CD4-positive, CD25-positive, alpha-beta regulatory T cell (primary cell): ENCODE measurements around the gene ULBP3. TPM values are rescaled to one million over a fixed set of nuclear protein-coding genes. Genes with fewer than 3 reads are reported as not detected.
A peak's percentile ranks its signal among the peaks of the same experiment; 100 is the strongest.

Source experiments
- ATAC-seq, 2 donors: fragments of 150-1000 bp; cut with Tn5 transposase; one replicate each; pipeline ENCODE4 v1.10.0; 2021; ENCODE audit warnings: low read depth in 2 of 2, moderate number of reproducible peaks in 2 of 2, moderate library complexity in 1 of 2
- DNase-seq, 3 donors: peaks; one replicate each; pipeline versions ENCODE4 v3.0.0 to v3.0.0-alpha.2; 2012 to 2022; ENCODE audit warnings: mixed read lengths in 1 of 3
- H3K27ac ChIP-seq: one replicate; pipeline ENCODE4 v1.7.0; 2013; ENCODE audit warnings: mild to moderate bottlenecking, low read length; ENCODE audit not compliant: insufficient read depth, poor library complexity, severe bottlenecking
- H3K27me3 ChIP-seq: one replicate; pipeline ENCODE4 v1.7.0; 2013; ENCODE audit warnings: low read length; ENCODE audit not compliant: control insufficient read depth, insufficient read depth
- H3K36me3 ChIP-seq: one replicate; pipeline ENCODE4 v1.7.0; 2013; ENCODE audit warnings: mild to moderate bottlenecking, low read length, moderate library complexity; ENCODE audit not compliant: control insufficient read depth, insufficient read depth
- H3K4me1 ChIP-seq: 2 replicates; pipeline ENCODE4 v1.7.0; 2013; ENCODE audit warnings: mild to moderate bottlenecking, low read length; ENCODE audit not compliant: insufficient read depth, control insufficient read depth, poor library complexity, severe bottlenecking
- H3K4me3 ChIP-seq: one replicate; pipeline ENCODE4 v1.7.0; 2013; ENCODE audit warnings: low read depth, mild to moderate bottlenecking, low read length, moderate library complexity
- H3K9me3 ChIP-seq, 2 experiments: 1 replicate in 1 of 2; 2 replicates in 1 of 2; pipeline ENCODE4 v1.7.0; 2013; ENCODE audit warnings: low read length in 2 of 2, mild to moderate bottlenecking in 1 of 2, moderate library complexity in 1 of 2; ENCODE audit not compliant: control insufficient read depth in 2 of 2
- H3K27ac Mint-ChIP-seq, 3 donors: one replicate each; pipeline ENCODE4 v1.8.0; 2020 to 2022; ENCODE audit warnings: mild to moderate bottlenecking in 3 of 3, mixed read lengths in 3 of 3, moderate library complexity in 2 of 3
- H3K27me3 Mint-ChIP-seq: one replicate; pipeline ENCODE4 v1.8.0; 2022; ENCODE audit warnings: mild to moderate bottlenecking, mixed read lengths
- H3K36me3 Mint-ChIP-seq: one replicate; pipeline ENCODE4 v1.8.0; 2020; ENCODE audit warnings: mixed read lengths
- H3K4me1 Mint-ChIP-seq, 4 donors: one replicate each; pipeline ENCODE4 v1.8.0; 2020 to 2022; ENCODE audit warnings: mixed read lengths in 4 of 4, mild to moderate bottlenecking in 1 of 4
- H3K4me3 Mint-ChIP-seq, 4 donors: one replicate each; pipeline ENCODE4 v1.8.0; 2020 to 2022; ENCODE audit warnings: mild to moderate bottlenecking in 4 of 4, mixed read lengths in 4 of 4, moderate library complexity in 3 of 4
- H3K9me3 Mint-ChIP-seq, 7 donors: one replicate each; pipeline ENCODE4 v1.8.0; 2020 to 2022; ENCODE audit warnings: mixed read lengths in 7 of 7, mild to moderate bottlenecking in 3 of 7, moderate library complexity in 2 of 7
- polyA plus RNA-seq, 4 donors: library from polyadenylated mRNA; unstranded; fragments of 300-500 nt; fragmentation: Illumina TruSeq; gene quantifications; one replicate each; pipeline ENCODE4 v1.2.3, GENCODE V29; 2021
- total RNA-seq: library from RNA; stranded (reverse); gene quantifications from one replicate; pipeline ENCODE4 v1.2.3, GENCODE V29; 2022

Gene ULBP3
- total and polyA plus RNA-seq, 5 donors from 2014 or later, result 0.19 to 1.3 (median 0.95) TPM; not detected in 1

DNA sequence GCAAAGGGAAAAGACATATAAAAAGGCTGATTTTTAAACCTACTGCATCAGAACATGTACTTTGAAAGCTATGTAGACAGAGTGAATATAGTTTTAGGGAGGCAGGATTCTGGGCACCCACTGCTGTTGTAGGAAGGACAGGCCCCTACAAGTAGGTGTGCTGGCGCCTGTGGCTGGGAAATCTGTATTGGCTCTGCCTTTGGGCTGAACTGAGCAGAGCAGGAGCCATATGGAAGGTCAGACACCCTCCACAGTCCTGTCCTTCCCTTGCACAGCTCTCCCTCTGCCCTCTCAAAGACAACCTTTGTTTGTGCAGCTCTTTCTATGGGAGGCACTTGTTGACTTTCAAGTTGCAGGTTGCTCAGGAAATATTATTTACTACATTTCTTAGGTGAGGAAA is 18.4 kb upstream of the ULBP3 start:
- Mint-ChIP-seq H3K36me3 (no peaks in the 10 kb centered on the region), H3K4me3 (no peak overlapping the region), H3K27ac (no peak overlapping the region), H3K9me3 (peaks cover 0 to 1% (median 0%) of the 10 kb centered on the region in 7 donors), H3K4me1 (no peaks in the 10 kb centered on the region), H3K27me3 (peaks cover 17% of the 10 kb centered on the region)
- H3K9me3 ChIP-seq, result no peaks in the 10 kb centered on the region
- DNase-seq (no peak), ATAC-seq (no peak)
- H3K27me3 ChIP-seq, result no peaks in the 10 kb centered on the region
- no peaks in the 10 kb centered on the region for H3K4me1 ChIP-seq
- no peaks in the 10 kb centered on the region for H3K36me3 ChIP-seq
- no peak overlapping the region for H3K4me3 ChIP-seq
- H3K27ac ChIP-seq, result no peak overlapping the region

DNA sequence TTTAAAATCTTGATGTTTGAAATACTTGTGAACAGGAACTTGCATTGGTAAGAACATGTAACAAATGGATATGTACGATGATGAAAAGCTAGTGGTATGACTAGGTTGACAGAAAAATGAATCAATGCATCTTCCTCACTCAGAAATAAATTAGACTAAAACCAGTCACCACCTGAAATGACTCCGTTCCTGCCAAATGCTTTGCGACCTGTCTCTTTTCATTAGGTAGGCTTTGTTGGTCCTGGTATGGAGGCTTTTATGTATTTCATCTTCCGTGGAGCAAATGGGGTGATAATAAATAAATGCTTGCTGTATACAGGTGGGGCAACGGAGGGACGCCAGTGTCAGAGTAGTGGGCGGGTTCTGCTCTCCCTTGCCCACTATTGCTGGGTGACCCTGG is 17.1 kb upstream of the ULBP3 start:
- ATAC-seq (no peak), DNase-seq (no peak)
- H3K27ac ChIP-seq, result no peak overlapping the region
- H3K4me3 Mint-ChIP-seq, result no peak overlapping the region
- no peaks in the 10 kb centered on the region for H3K27me3 ChIP-seq
- no peaks in the 10 kb centered on the region for H3K4me1 Mint-ChIP-seq
- H3K4me3 ChIP-seq, result no peak overlapping the region
- H3K9me3 Mint-ChIP-seq, result no peaks in the 10 kb centered on the region
- peaks cover 17% of the 10 kb centered on the region for H3K27me3 Mint-ChIP-seq
- no peaks in the 10 kb centered on the region for H3K36me3 Mint-ChIP-seq
- H3K4me1 ChIP-seq, result no peaks in the 10 kb centered on the region
- no peaks in the 10 kb centered on the region for H3K36me3 ChIP-seq
- no peak overlapping the region for H3K27ac Mint-ChIP-seq
- no peaks in the 10 kb centered on the region for H3K9me3 ChIP-seq

DNA sequence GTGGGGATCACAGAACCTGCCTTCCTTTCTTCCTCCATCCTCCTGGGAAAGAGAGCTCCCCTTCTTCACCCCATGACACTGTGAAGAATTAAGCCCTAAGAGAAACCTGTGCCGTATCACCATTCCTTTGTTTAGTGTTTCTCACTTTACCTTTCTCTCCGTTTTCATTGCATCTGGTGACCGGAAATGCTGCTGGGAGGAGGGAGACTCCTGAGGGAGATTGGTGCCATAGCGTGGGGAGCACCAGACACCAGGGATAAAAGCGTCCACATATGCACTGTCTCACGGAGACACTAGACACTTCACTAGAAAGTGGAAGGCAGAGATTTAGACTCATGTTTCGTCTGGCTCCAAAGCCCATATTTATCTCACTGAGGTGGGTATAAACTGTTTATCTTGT is 15.5 kb upstream of the ULBP3 start:
- no peak overlapping the region for H3K27ac Mint-ChIP-seq
- H3K9me3 ChIP-seq, result no peaks in the 10 kb centered on the region
- H3K36me3 Mint-ChIP-seq, result no peaks in the 10 kb centered on the region
- no peaks in the 10 kb centered on the region for H3K27me3 ChIP-seq
- no peak overlapping the region for H3K4me3 Mint-ChIP-seq
- H3K4me3 ChIP-seq, result no peak overlapping the region
- H3K27ac ChIP-seq, result no peak overlapping the region
- peaks cover 17% of the 10 kb centered on the region for H3K27me3 Mint-ChIP-seq
- no peaks in the 10 kb centered on the region for H3K9me3 Mint-ChIP-seq
- DNase-seq (no peak), ATAC-seq (no peak)
- H3K4me1 ChIP-seq, result peaks cover 3% of the 10 kb centered on the region
- H3K36me3 ChIP-seq, result no peaks in the 10 kb centered on the region
- peaks cover 0 to 11% (median 8%) of the 10 kb centered on the region in 4 donors for H3K4me1 Mint-ChIP-seq

DNA sequence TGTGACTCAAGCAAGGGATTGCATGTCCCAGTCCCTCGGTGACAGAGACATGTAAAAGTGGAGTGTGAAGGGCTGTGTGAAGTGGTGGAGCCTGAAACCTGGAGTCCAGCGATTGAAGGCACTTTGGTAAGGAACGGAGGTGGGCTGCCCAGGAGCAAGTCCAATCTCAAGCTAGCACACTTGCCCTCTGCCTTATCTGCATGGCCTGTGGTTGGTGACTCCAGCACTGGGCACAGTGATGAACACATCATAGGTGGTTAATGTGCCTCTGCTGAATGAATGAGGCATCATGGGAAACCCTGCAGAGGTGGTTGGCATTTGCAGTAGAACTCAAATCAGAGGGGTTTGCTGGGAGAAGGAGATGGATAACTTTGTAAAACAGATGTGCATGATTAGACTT is 14.9 kb upstream of the ULBP3 start:
- Histone ChIP-seq H3K27me3 (no peaks in the 10 kb centered on the region), H3K9me3 (no peaks in the 10 kb centered on the region), H3K4me1 (peaks cover 3% of the 10 kb centered on the region), H3K27ac (no peak overlapping the region), H3K4me3 (no peak overlapping the region), H3K36me3 (no peaks in the 10 kb centered on the region)
- ATAC-seq (no peak), DNase-seq (no peak)
- Mint-ChIP-seq H3K27ac (no peak overlapping the region), H3K27me3 (peaks cover 17% of the 10 kb centered on the region), H3K9me3 (no peaks in the 10 kb centered on the region), H3K36me3 (no peaks in the 10 kb centered on the region), H3K4me3 (no peak overlapping the region), H3K4me1 (peaks cover 0 to 14% (median 8%) of the 10 kb centered on the region in 4 donors)

DNA sequence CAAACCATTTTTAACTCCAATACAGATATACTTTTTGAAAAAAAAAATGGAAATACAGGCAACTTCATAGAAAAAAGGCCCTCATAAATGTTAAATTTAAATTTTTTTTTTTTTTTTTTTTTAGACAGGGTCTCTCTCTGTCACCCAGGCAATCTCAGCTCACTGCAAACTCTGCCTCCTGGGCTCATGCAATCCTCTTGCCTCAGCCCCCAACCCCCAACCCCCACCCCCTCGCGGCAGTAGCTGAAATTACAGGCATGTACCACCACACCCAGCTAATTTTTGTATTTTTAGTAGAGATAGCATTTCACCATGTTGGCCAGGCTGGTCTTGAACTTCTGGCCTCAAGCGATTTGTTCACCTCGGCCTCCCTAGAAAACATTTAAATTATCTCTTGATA is 12.8 kb upstream of the ULBP3 start:
- Mint-ChIP-seq H3K4me3 (no peak overlapping the region), H3K27me3 (peaks cover 26% of the 10 kb centered on the region), H3K9me3 (peaks cover 0 to 1% (median 0%) of the 10 kb centered on the region in 7 donors), H3K4me1 (peaks cover 0 to 14% (median 8%) of the 10 kb centered on the region in 4 donors), H3K27ac (no peak overlapping the region), H3K36me3 (no peaks in the 10 kb centered on the region)
- Histone ChIP-seq H3K27ac (no peak overlapping the region), H3K4me1 (peaks cover 3% of the 10 kb centered on the region), H3K9me3 (no peaks in the 10 kb centered on the region), H3K36me3 (no peaks in the 10 kb centered on the region), H3K27me3 (no peaks in the 10 kb centered on the region), H3K4me3 (no peak overlapping the region)
- DNase-seq, result no peak
- ATAC-seq, result no peak

DNA sequence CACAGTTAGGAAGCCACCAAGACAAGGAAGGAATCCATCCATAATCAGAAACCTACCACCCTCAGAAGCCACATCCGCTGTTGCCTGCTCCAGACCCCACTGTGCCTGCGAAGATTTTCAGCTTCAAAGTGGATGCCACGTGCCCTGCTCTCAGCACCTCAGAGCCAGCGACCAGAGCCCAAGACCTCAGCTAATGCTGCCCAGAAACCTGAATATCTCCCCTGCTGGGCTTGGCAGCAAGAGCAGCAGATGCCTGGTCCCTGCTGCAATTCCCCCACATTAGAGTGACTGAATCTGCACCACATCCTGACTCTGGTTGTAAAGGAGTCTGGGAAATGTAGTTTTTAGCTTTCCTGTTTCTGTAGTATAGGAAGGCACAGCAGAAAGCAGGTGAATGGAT is 10.7 kb upstream of the ULBP3 start:
- Mint-ChIP-seq H3K27ac (peak overlapping the region in 1 of 3 donors; percentile 70), H3K9me3 (peaks cover 0 to 1% (median 0%) of the 10 kb centered on the region in 7 donors), H3K4me1 (peaks cover 0 to 14% (median 8%) of the 10 kb centered on the region in 4 donors), H3K4me3 (peak overlapping the region in 3 of 4 donors; percentile 45 to 66 (median 49)), H3K27me3 (peaks cover 36% of the 10 kb centered on the region), H3K36me3 (no peaks in the 10 kb centered on the region)
- H3K4me3 ChIP-seq, result no peak overlapping the region
- H3K36me3 ChIP-seq, result no peaks in the 10 kb centered on the region
- peaks cover 3% of the 10 kb centered on the region for H3K4me1 ChIP-seq
- no peaks in the 10 kb centered on the region for H3K27me3 ChIP-seq
- ATAC-seq, result peak; percentile 36 to 61
- H3K27ac ChIP-seq, result no peak overlapping the region
- H3K9me3 ChIP-seq, result no peaks in the 10 kb centered on the region
- DNase-seq, result peak in 2 of 3 donors; percentile 41 to 42

DNA sequence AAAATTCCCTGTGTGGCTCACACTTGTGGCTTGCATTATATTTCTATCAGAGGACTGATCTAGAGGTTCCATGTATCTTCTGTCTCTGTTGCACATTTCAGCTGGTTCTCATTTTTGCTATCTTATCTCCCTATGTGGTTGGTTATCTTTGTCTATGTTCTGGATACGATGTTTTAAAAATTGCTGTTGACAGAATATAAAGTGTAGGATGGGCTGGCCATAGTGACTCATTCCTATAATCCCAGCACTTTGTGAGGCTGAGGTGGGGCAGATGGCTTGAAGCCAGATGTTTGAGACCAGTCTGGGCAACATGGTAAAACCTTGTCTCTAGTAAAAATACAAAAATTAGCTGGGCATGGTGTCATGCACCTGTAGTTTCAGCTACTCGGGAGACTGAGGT is 9.9 kb upstream of the ULBP3 start:
- H3K27me3 ChIP-seq, result no peaks in the 10 kb centered on the region
- ATAC-seq (no peak), DNase-seq (no peak)
- no peaks in the 10 kb centered on the region for H3K36me3 ChIP-seq
- no peak overlapping the region for H3K27ac ChIP-seq
- peaks cover 41% of the 10 kb centered on the region for H3K27me3 Mint-ChIP-seq
- no peak overlapping the region for H3K4me3 ChIP-seq
- H3K36me3 Mint-ChIP-seq, result no peaks in the 10 kb centered on the region
- H3K4me1 Mint-ChIP-seq, result peaks cover 0 to 14% (median 8%) of the 10 kb centered on the region in 4 donors
- peaks cover 3% of the 10 kb centered on the region for H3K4me1 ChIP-seq
- peaks cover 0 to 1% (median 0%) of the 10 kb centered on the region in 7 donors for H3K9me3 Mint-ChIP-seq
- no peaks in the 10 kb centered on the region for H3K9me3 ChIP-seq
- H3K4me3 Mint-ChIP-seq, result no peak overlapping the region
- no peak overlapping the region for H3K27ac Mint-ChIP-seq

DNA sequence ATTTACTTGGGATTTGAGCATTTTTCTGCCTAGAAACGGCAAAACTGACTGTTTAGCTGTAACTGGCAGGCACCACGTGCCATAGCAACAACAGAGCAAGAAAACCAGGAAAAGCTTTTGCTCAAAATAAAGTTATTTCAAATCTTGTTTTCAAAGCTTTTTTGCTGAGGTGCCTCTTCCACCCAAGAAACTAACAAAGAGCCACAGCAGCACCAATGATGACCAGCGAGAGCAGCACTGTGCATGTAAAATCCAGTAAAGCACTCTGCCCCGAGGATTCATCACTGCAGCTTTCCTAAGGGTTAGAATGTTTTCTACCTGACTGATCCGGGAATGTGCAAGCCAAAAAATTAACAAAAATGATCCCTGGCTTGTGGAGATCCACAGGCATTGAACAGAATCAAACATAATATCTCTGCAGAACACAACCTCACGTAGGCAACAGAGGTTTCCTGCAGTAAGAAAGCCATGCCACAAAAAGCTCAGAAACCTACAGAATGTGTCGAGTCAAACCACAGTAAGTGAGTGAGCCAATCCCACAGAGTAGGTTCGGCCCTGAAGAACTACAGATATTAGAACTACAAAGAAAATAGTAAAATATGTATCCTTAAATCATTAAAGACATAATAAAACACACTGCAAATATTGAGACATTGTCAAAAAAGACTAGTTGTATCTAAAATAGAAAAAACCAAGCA is 7.4 kb upstream of the ULBP3 start:
- H3K36me3 Mint-ChIP-seq, result no peaks in the 10 kb centered on the region
- peaks cover 0 to 1% (median 0%) of the 10 kb centered on the region in 7 donors for H3K9me3 Mint-ChIP-seq
- H3K27ac Mint-ChIP-seq, result peak overlapping the region in 1 of 3 donors; percentile 43
- peaks cover 43% of the 10 kb centered on the region for H3K27me3 Mint-ChIP-seq
- no peaks in the 10 kb centered on the region for H3K27me3 ChIP-seq
- no peak overlapping the region for H3K4me3 ChIP-seq
- DNase-seq (no peak), ATAC-seq (no peak)
- no peak overlapping the region for H3K4me3 Mint-ChIP-seq
- no peaks in the 10 kb centered on the region for H3K36me3 ChIP-seq
- no peaks in the 10 kb centered on the region for H3K9me3 ChIP-seq
- peaks cover 3% of the 10 kb centered on the region for H3K4me1 ChIP-seq
- no peak overlapping the region for H3K27ac ChIP-seq
- H3K4me1 Mint-ChIP-seq, result peaks cover 0 to 14% (median 8%) of the 10 kb centered on the region in 4 donors
